GM12878 (cell line): Measurements from ENCODE around the gene SKOR2. TPM values are rescaled to one million over a fixed set of nuclear protein-coding genes. Genes with fewer than 3 reads are reported as not detected.
A peak's percentile ranks its signal among the peaks of the same experiment; 100 is the strongest.

Experiments used
- ATAC-seq: fragments of 200-7000 bp; cut with Tn5 transposase; 3 replicates; pipeline ENCODE4 v1.9.1; 2020; ENCODE audit warnings: mild to moderate bottlenecking, moderate library complexity
- BruUV-seq: library from RNA; stranded (reverse); fragments of 400-500 nt; replicated peaks from 2 replicates; lab custom pipeline; 2021; lab: Mats Ljungman, UMichigan
- CTCF ChIA-PET: fragments of 300-600 bp; sonication (Branson Sonifier 250); formaldehyde crosslinking; extraction: SDS; loops from one replicate; lab custom pipeline; 2021; ENCODE audit warnings: inconsistent platforms; lab: Yijun Ruan, JAX
- POLR2A ChIA-PET: fragments of 350-600 bp; formaldehyde crosslinking; extraction: SDS; loops from one replicate; lab custom pipeline; 2021; ENCODE audit warnings: inconsistent platforms; lab: Charles Lee
- RAD21 ChIA-PET: fragments of 300-600 bp; sonication (Branson Sonifier 250); formaldehyde crosslinking; loops from one replicate; lab custom pipeline; 2023; ENCODE audit warnings: antibody characterized with exemption; ENCODE audit not compliant: unreplicated experiment; lab: Charles Lee
- SMC1A ChIA-PET: fragments of 300-600 bp; sonication (Branson Sonifier 250); formaldehyde crosslinking; loops from one replicate; lab custom pipeline; 2023; ENCODE audit not compliant: unreplicated experiment, uncharacterized antibody; lab: Charles Lee
- DNase-seq: peaks from one replicate; pipeline ENCODE4 v3.0.0-alpha.2; 2011; ENCODE audit warnings: low read depth, low spot score
- FAIRE-seq: peaks from 3 replicates; lab custom pipeline; 2011; peaks lifted over from hg19 to GRCh38; lab: Jason Lieb, UNC
- H2AFZ ChIP-seq: 2 replicates; pipeline ENCODE4 v1.6.0; 2011; ENCODE audit warnings: low read depth, low read length, control low read depth; ENCODE audit not compliant: control insufficient read depth
- H3K27ac ChIP-seq: 2 replicates; pipeline ENCODE4 v1.5.1; 2011; ENCODE audit warnings: control low read depth; ENCODE audit not compliant: control insufficient read depth, insufficient read depth
- H3K27me3 ChIP-seq, 2 experiments: replicated peaks in 1 of 2; 2 replicates each; pipeline versions ENCODE4 v1.6.0 to v1.6.1; 2011; ENCODE audit warnings: low read length in 1 of 2; ENCODE audit not compliant: control insufficient read depth in 2 of 2, insufficient read depth in 2 of 2
- H3K36me3 ChIP-seq, 2 experiments: 2 replicates each; pipeline ENCODE4 v1.5.1; 2011; ENCODE audit warnings: low read length in 1 of 2; ENCODE audit not compliant: control insufficient read depth in 2 of 2, insufficient read depth in 2 of 2
- H3K4me1 ChIP-seq: 2 replicates; pipeline ENCODE4 v1.6.1; 2011; ENCODE audit warnings: mild to moderate bottlenecking, low read length, moderate library complexity, mixed read lengths; ENCODE audit not compliant: control insufficient read depth, insufficient read depth
- H3K4me2 ChIP-seq: 2 replicates; pipeline ENCODE4 v1.6.0; 2011; ENCODE audit warnings: control low read depth; ENCODE audit not compliant: control insufficient read depth, insufficient read depth
- H3K4me3 ChIP-seq: fragments of 200-600 bp; sonication (generic); 2 replicates; pipeline ENCODE4 v1.5.1; 2016
- H3K79me2 ChIP-seq: 2 replicates; pipeline ENCODE4 v1.6.0; 2011; ENCODE audit warnings: low read length; ENCODE audit not compliant: control insufficient read depth, insufficient read depth
- H3K9ac ChIP-seq: 2 replicates; pipeline ENCODE4 v1.8.0; 2011; ENCODE audit warnings: low read length, control low read depth, mixed read lengths; ENCODE audit not compliant: control insufficient read depth, insufficient read depth
- H3K9me3 ChIP-seq: replicated peaks from 3 replicates; pipeline ENCODE4 v1.5.1; 2011; ENCODE audit warnings: mild to moderate bottlenecking, low read length; ENCODE audit not compliant: control insufficient read depth, insufficient read depth
- H4K20me1 ChIP-seq: 2 replicates; pipeline ENCODE4 v1.6.0; 2011; ENCODE audit not compliant: control insufficient read depth, insufficient read depth
- CHD4 ChIP-seq: fragments of 200-600 bp; sonication (generic); IDR thresholded peaks from 2 replicates; pipeline ENCODE4 v1.6.1; 2016; ENCODE audit warnings: mild to moderate bottlenecking
- E4F1 ChIP-seq: fragments of 450-650 bp; IDR thresholded peaks from 2 replicates; pipeline ENCODE4 v1.6.1; 2018; ENCODE audit warnings: borderline replicate concordance, mild to moderate bottlenecking; ENCODE audit not compliant: partially characterized antibody
- ESRRA ChIP-seq: IDR thresholded peaks from 2 replicates; pipeline ENCODE4 v1.6.1; 2012; ENCODE audit warnings: mild to moderate bottlenecking, low read length, improper control_type of control experiment
- JUNB ChIP-seq: IDR thresholded peaks from 2 replicates; pipeline ENCODE4 v1.6.1; 2016; ENCODE audit warnings: antibody characterized with exemption, mild to moderate bottlenecking
- MTA2 ChIP-seq: fragments of 450-650 bp; IDR thresholded peaks from 2 replicates; pipeline ENCODE4 v1.6.1; 2016; ENCODE audit warnings: low read depth, mild to moderate bottlenecking, moderate library complexity
- MTA3 ChIP-seq: IDR thresholded peaks from 2 replicates; pipeline ENCODE4 v1.6.1; 2012; ENCODE audit warnings: low read length, inconsistent platforms, borderline replicate concordance
- NFYA ChIP-seq: IDR thresholded peaks from 2 replicates; pipeline ENCODE4 v1.6.1; 2011; ENCODE audit warnings: low read depth, mild to moderate bottlenecking, low read length, improper control_type of control experiment, borderline replicate concordance
- ZBED1 ChIP-seq: IDR thresholded peaks from 2 replicates; pipeline ENCODE4 v1.6.1; 2016; ENCODE audit warnings: borderline replicate concordance
- ZBTB40 ChIP-seq: fragments of 450-650 bp; IDR thresholded peaks from 2 replicates; pipeline ENCODE4 v1.6.1; 2016; ENCODE audit warnings: mild to moderate bottlenecking, moderate library complexity, borderline replicate concordance
- WGBS: methylation state at CpG from one replicate; pipeline ENCODE4 v1.1.6; 2016; ENCODE audit warnings: low lambda C conversion rate; ENCODE audit not compliant: insufficient replicate concordance, insufficient coverage; ENCODE audit errors: missing lambda C conversion rate; 5-methylcytosine and 5-hydroxymethylcytosine counted together
- in situ Hi-C: fragments of 300-500 bp; cut with MboI; formaldehyde crosslinking; loops from 9 replicates; pipeline ENCODE4 v1.14.3; 2018; ENCODE audit warnings: mixed read lengths
- intact Hi-C: fragments of 100-400 bp; cut with micrococcal nuclease; formaldehyde crosslinking; loops from one replicate; pipeline ENCODE4 v1.14.2; 2022; ENCODE audit not compliant: unreplicated experiment
- polyA plus RNA-seq, 11 experiments: library from polyadenylated mRNA; depleted of rRNA in 4 of 11; unstranded in 6 of 11; stranded (reverse) in 5 of 11; fragments of >200 nt; fragmentation: Nextera tagmentation in 4 of 11; fragmentation: Illumina TruSeq in 1 of 11; extraction: Ambion mirVana in 4 of 11; extraction: Trizol in 1 of 11; gene quantifications; 1 replicate in 1 of 11; 2 replicates in 10 of 11; pipeline versions ENCODE4 v1.2.1 to v1.2.3, GENCODE V29; 2011 to 2016; ENCODE audit warnings: inconsistent platforms in 2 of 11, missing spikeins in 2 of 11, low read depth in 1 of 11
- total RNA-seq, 4 experiments: library from RNA; depleted of rRNA in 3 of 4; stranded (reverse); fragments of >200 nt in 3 of 4; fragmentation: Illumina TruSeq in 1 of 4; extraction: Trizol in 1 of 4; gene quantifications; 2 replicates each; pipeline versions ENCODE4 v1.2.1 to v1.2.3, GENCODE V29; 2013 to 2021

The SKOR2 gene
- total and polyA plus RNA-seq, 10 of the 15 experiments (the other 5 are each of a cell fraction or from before 2014, with no cell fraction given) = not detected

GRCh38 chr18:47172476-47172875 lies 79.0 kb downstream of the SKOR2 start (continued):
- TF ChIP-seq ZBTB40 = no peak
- TF ChIP-seq ESRRA = no peak
- no peak for TF ChIP-seq JUNB
- TF ChIP-seq MTA3 = no peak
- no peak for TF ChIP-seq NFYA
- TF ChIP-seq MTA2 = no peak
- TF ChIP-seq ZBED1 = no peak
- TF ChIP-seq CHD4 = no peak
- TF ChIP-seq, all 136 proteins: peak for 0

GRCh38 chr18:47168913-47169312 lies 82.5 kb downstream of the SKOR2 start:
- ChIA-PET CTCF (interaction anchor here (1.0 kb wide), 1 partner anchor 94 kb away, joined by 3 read pairs; no protein-coding TSS in a partner anchor), POLR2A (interaction anchor here (1.8 kb wide), 1 partner anchor 19 kb away, joined by 8 read pairs; the partner anchor contains the start of gene HDHD2), SMC1A (interaction anchor here (1.0 to 2.6 kb wide), 2 partner anchors 18 to 24 kb away, joined by 3 to 8 read pairs; partner anchors contain the start of gene HDHD2)
- no peak overlapping the region for H2AFZ ChIP-seq
- intact Hi-C loops (loop anchor here (10.0 kb wide), 1 partner anchor 254 kb away; the partner anchor contains the start of genes KATNAL2 and PIAS2), in situ Hi-C loops (no loop called here)
- peaks cover 39% of the 10 kb centered on the region for H3K79me2 ChIP-seq
- no peak overlapping the region for H3K4me3 ChIP-seq
- no peaks in the 10 kb centered on the region for H3K9me3 ChIP-seq
- H3K4me1 ChIP-seq = peaks cover 17% of the 10 kb centered on the region; the same call in 1 of the 2 replicates
- no peak overlapping the region for H3K9ac ChIP-seq
- FAIRE-seq = no peak
- no peaks in the 10 kb centered on the region for H4K20me1 ChIP-seq
- TF ChIP-seq E4F1 = no peak
- TF ChIP-seq, all 136 proteins: peak for 0
- ATAC-seq (peak; percentile 54), DNase-seq (no peak)
- Histone ChIP-seq H3K27ac (no peak overlapping the region), H3K27me3 (no peaks in the 10 kb centered on the region), H3K4me2 (no peak overlapping the region), H3K36me3 (0 out of 4 replicates have a peak, but pooled peaks cover 0 to 3% of the 10 kb centered on the region in 2 experiments)
- RAD21 ChIA-PET = no interaction called here
- WGBS = 43% methylated on average over 1 of the region's 1 CpG
- no TSS peak for BruUV-seq
